ENCODE data around the gene TRUB1. TPM values are rescaled to one million over a fixed set of nuclear protein-coding genes. Genes with fewer than 3 reads are reported as not detected.

Gene TRUB1
- total RNA-seq, 2 donors from 2014 or later: 13.4 to 19.8 TPM

GRCh38 chr10:115020449-115020848 lies 82.5 kb downstream of the TRUB1 start:
- H3K4me3 Mint-ChIP-seq: no peak overlapping the region
- ATAC-seq (replicated peaks): no peak
- H3K27ac Mint-ChIP-seq: no peak overlapping the region
- H3K27me3 Mint-ChIP-seq: peaks cover 32% of the 10 kb centered on the region
- H3K4me1 Mint-ChIP-seq: no peaks in the 10 kb centered on the region
- H3K36me3 Mint-ChIP-seq (ENCODE audit: low read depth): no peaks in the 10 kb centered on the region
- H3K9me3 Mint-ChIP-seq: no peaks in the 10 kb centered on the region

- no peaks in the 10 kb centered on the region for H3K4me1 Mint-ChIP-seq
- ATAC-seq (replicated peaks): no peak
- peaks cover 24% of the 10 kb centered on the region for H3K27me3 Mint-ChIP-seq
- no peaks in the 10 kb centered on the region for H3K36me3 Mint-ChIP-seq (ENCODE audit: low read depth)
- no peak overlapping the region for H3K27ac Mint-ChIP-seq
- no peak overlapping the region for H3K4me3 Mint-ChIP-seq
- H3K9me3 Mint-ChIP-seq: no peaks in the 10 kb centered on the region
Measured at GRCh38 chr10:115022733-115023132, 84.7 kb downstream of the TRUB1 start.

GRCh38 chr10:115023715-115024114 lies 85.7 kb downstream of the TRUB1 start:
- H3K4me1 Mint-ChIP-seq: no peaks in the 10 kb centered on the region
- peaks cover 20% of the 10 kb centered on the region for H3K27me3 Mint-ChIP-seq
- H3K4me3 Mint-ChIP-seq: no peak overlapping the region
- no peaks in the 10 kb centered on the region for H3K9me3 Mint-ChIP-seq
- ATAC-seq (replicated peaks): no peak
- H3K27ac Mint-ChIP-seq: no peak overlapping the region
- H3K36me3 Mint-ChIP-seq (ENCODE audit: low read depth): no peaks in the 10 kb centered on the region

GRCh38 chr10:115024371-115024770 lies 86.4 kb downstream of the TRUB1 start:
- no peak overlapping the region for H3K27ac Mint-ChIP-seq
- no peak for ATAC-seq (replicated peaks)
- H3K4me1 Mint-ChIP-seq: no peaks in the 10 kb centered on the region

GRCh38 chr10:115026056-115026745 lies 88.2 kb downstream of the TRUB1 start:
- Mint-ChIP-seq H3K4me1 (no peaks in the 10 kb centered on the region), H3K36me3 (ENCODE audit: low read depth) (no peaks in the 10 kb centered on the region), H3K27me3 (peaks cover 11% of the 10 kb centered on the region), H3K4me3 (no peak overlapping the region), H3K9me3 (no peaks in the 10 kb centered on the region), H3K27ac (no peak overlapping the region)
- ATAC-seq (replicated peaks): no peak

More at GRCh38 chr10:115024371-115024770, 86.4 kb downstream of the TRUB1 start:
- Mint-ChIP-seq H3K36me3 (ENCODE audit: low read depth) (no peaks in the 10 kb centered on the region), H3K27me3 (peaks cover 15% of the 10 kb centered on the region), H3K4me3 (no peak overlapping the region), H3K9me3 (no peaks in the 10 kb centered on the region)

- Mint-ChIP-seq H3K4me3 (no peak overlapping the region), H3K4me1 (no peaks in the 10 kb centered on the region), H3K9me3 (no peaks in the 10 kb centered on the region), H3K27me3 (peaks cover 11% of the 10 kb centered on the region), H3K36me3 (ENCODE audit: low read depth) (no peaks in the 10 kb centered on the region), H3K27ac (no peak overlapping the region)
- no peak for ATAC-seq (replicated peaks)
Measured at GRCh38 chr10:115026746-115027140, 88.7 kb downstream of the TRUB1 start.

Other genes starting within 250 kb of the TRUB1 start
- gene FHIP2A, start 116.4 kb upstream of the TRUB1 start, total RNA-seq: 10 to 100 TPM; 22.8 to 31.2 TPM
- gene ATRNL1, start 155.2 kb downstream of the TRUB1 start, total RNA-seq: 1 to 10 TPM in 1 of 2 donors, under 1 TPM in 1; 0.63 to 1.5 TPM

Data from activated T-helper 17 cell treated with anti-CD3 and anti-CD28 coated beads, Interleukin-2, amount 50 U/mL, for 72 hours (primary cell).